ENCODE results near the gene PLET1. TPM values are rescaled to one million over a fixed set of nuclear protein-coding genes. Genes with fewer than 3 reads are reported as not detected.
A peak's percentile ranks its signal among the peaks of the same experiment; 100 is the strongest.

Gene PLET1
- total RNA-seq, 2 experiments from 2014 or later: not detected

GRCh38 chr11:112229159-112229558 is 31.5 kb downstream of the PLET1 start:
- BruUV-seq (replicated peaks): no TSS peak
- TF ChIP-seq EZH2phosphoT487 (IDR thresholded peaks at IDR 0.05; ENCODE audit: borderline replicate concordance, low read depth, low read length) (no peak), CTCF (conservative IDR thresholded peaks at IDR 0.05; ENCODE audit: low read length) (no peak)
- no peak overlapping the region for H3K27ac ChIP-seq (ENCODE audit: low read depth, low read length, poor library complexity, severe bottlenecking)
- peaks cover 39% of the 10 kb centered on the region; the same call in 1 of the 2 replicates for H3K36me3 ChIP-seq (ENCODE audit: insufficient read depth, low read length)
- no peaks in the 10 kb centered on the region for H3K9me2 ChIP-seq (ENCODE audit: insufficient read depth, low read length)
- H3K9me3 ChIP-seq (ENCODE audit: low read length): no peaks in the 10 kb centered on the region
- no peaks in the 10 kb centered on the region for H4K20me1 ChIP-seq (ENCODE audit: insufficient read depth, low read length)
- no peak for DNase-seq (ENCODE audit: low spot score)
- POLR2A ChIA-PET: interaction anchor here (0.6 to 1.1 kb wide), 3 partner anchors 8 to 1084 kb away, joined by 3 to 6 read pairs (median 3); no protein-coding TSS in a partner anchor
- H3K4me2 ChIP-seq (ENCODE audit: low read length): no peak overlapping the region
- intact Hi-C loops (cut with micrococcal nuclease; ENCODE audit: unreplicated experiment): no loop called here
- no peak overlapping the region for H2AFZ ChIP-seq (ENCODE audit: low read length)
- no peak overlapping the region for H3K4me3 ChIP-seq (ENCODE audit: low read depth, low read length, poor library complexity, severe bottlenecking)
- H3K4me1 ChIP-seq (ENCODE audit: insufficient read depth, low read length, poor library complexity, severe bottlenecking): peaks cover 10% of the 10 kb centered on the region
- CTCF ChIA-PET (ENCODE audit: unreplicated experiment): no interaction called here
- peaks cover 13% of the 10 kb centered on the region; the same call in 1 of the 2 replicates for H3K79me2 ChIP-seq (ENCODE audit: insufficient read depth, low read depth, low read length)

- ChIA-PET CTCF (ENCODE audit: unreplicated experiment) (no interaction called here), POLR2A (interaction anchor here (0.6 to 1.1 kb wide), 3 partner anchors 8 to 1084 kb away, joined by 3 to 6 read pairs (median 3); no protein-coding TSS in a partner anchor)
- intact Hi-C loops (cut with micrococcal nuclease; ENCODE audit: unreplicated experiment): no loop called here
- BruUV-seq (replicated peaks): no TSS peak
- Histone ChIP-seq H3K79me2 (ENCODE audit: insufficient read depth, low read depth, low read length) (peaks cover 13% of the 10 kb centered on the region; the same call in 1 of the 2 replicates), H3K9me2 (ENCODE audit: insufficient read depth, low read length) (no peaks in the 10 kb centered on the region), H3K36me3 (ENCODE audit: insufficient read depth, low read length) (peaks cover 36% of the 10 kb centered on the region; the same call in 1 of the 2 replicates), H3K4me3 (ENCODE audit: low read depth, low read length, poor library complexity, severe bottlenecking) (no peak overlapping the region), H2AFZ (ENCODE audit: low read length) (no peak overlapping the region), H4K20me1 (ENCODE audit: insufficient read depth, low read length) (no peaks in the 10 kb centered on the region), H3K4me1 (ENCODE audit: insufficient read depth, low read length, poor library complexity, severe bottlenecking) (peaks cover 10% of the 10 kb centered on the region), H3K9me3 (ENCODE audit: low read length) (no peaks in the 10 kb centered on the region), H3K4me2 (ENCODE audit: low read length) (no peak overlapping the region), H3K27ac (ENCODE audit: low read depth, low read length, poor library complexity, severe bottlenecking) (no peak overlapping the region)
- no peak for DNase-seq (ENCODE audit: low spot score)
- TF ChIP-seq EZH2phosphoT487 (IDR thresholded peaks at IDR 0.05; ENCODE audit: borderline replicate concordance, low read depth, low read length): no peak
- TF ChIP-seq CTCF (conservative IDR thresholded peaks at IDR 0.05; ENCODE audit: low read length): no peak
Measured at GRCh38 chr11:112228706-112229105, 32.0 kb downstream of the PLET1 start.

GRCh38 chr11:112227471-112227870 is 33.2 kb downstream of the PLET1 start:
- Histone ChIP-seq H3K79me2 (ENCODE audit: insufficient read depth, low read depth, low read length) (peaks cover 13% of the 10 kb centered on the region; the same call in 1 of the 2 replicates), H3K9me2 (ENCODE audit: insufficient read depth, low read length) (no peaks in the 10 kb centered on the region), H4K20me1 (ENCODE audit: insufficient read depth, low read length) (no peaks in the 10 kb centered on the region), H3K4me3 (ENCODE audit: low read depth, low read length, poor library complexity, severe bottlenecking) (peak overlapping the region; percentile 79), H3K27ac (ENCODE audit: low read depth, low read length, poor library complexity, severe bottlenecking) (no peak overlapping the region), H2AFZ (ENCODE audit: low read length) (no peak overlapping the region), H3K4me1 (ENCODE audit: insufficient read depth, low read length, poor library complexity, severe bottlenecking) (peaks cover 10% of the 10 kb centered on the region), H3K4me2 (ENCODE audit: low read length) (peak overlapping the region; percentile 98), H3K9me3 (ENCODE audit: low read length) (no peaks in the 10 kb centered on the region), H3K36me3 (ENCODE audit: insufficient read depth, low read length) (peaks cover 29% of the 10 kb centered on the region; the same call in 1 of the 2 replicates)
- BruUV-seq (replicated peaks): no TSS peak
- ChIA-PET CTCF (ENCODE audit: unreplicated experiment) (no interaction called here), POLR2A (interaction anchor here (0.6 to 1.1 kb wide), 4 partner anchors 17 to 847 kb away, joined by 3 to 4 read pairs (median 3); no protein-coding TSS in a partner anchor)
- DNase-seq (ENCODE audit: low spot score): no peak
- TF ChIP-seq EZH2phosphoT487 (IDR thresholded peaks at IDR 0.05; ENCODE audit: borderline replicate concordance, low read depth, low read length) (no peak), CTCF (conservative IDR thresholded peaks at IDR 0.05; ENCODE audit: low read length) (no peak)
- intact Hi-C loops (cut with micrococcal nuclease; ENCODE audit: unreplicated experiment): no loop called here
